Measurements from ENCODE around the gene FAM110D.

GRCh38 chr1:26175346-26175745, 16.5 kb downstream of the FAM110D start:
- TF ChIP-seq FOXM1 (IDR thresholded peaks at IDR 0.05; ENCODE audit: borderline replicate concordance) (no peak), PKNOX1 (IDR thresholded peaks at IDR 0.05) (no peak), FOXK2 (IDR thresholded peaks at IDR 0.05) (no peak), BHLHE40 (IDR thresholded peaks at IDR 0.05; ENCODE audit: borderline replicate concordance) (no peak), HDGF (IDR thresholded peaks at IDR 0.05; ENCODE audit: borderline replicate concordance) (no peak), SP1 (IDR thresholded peaks at IDR 0.05) (no peak), ARNT (IDR thresholded peaks at IDR 0.05) (no peak), LEF1 (IDR thresholded peaks at IDR 0.05; ENCODE audit: borderline replicate concordance) (no peak), SUZ12 (IDR thresholded peaks at IDR 0.05) (no peak)
